ENCODE data around the gene RYR1.

RYR1 gene

GRCh38 chr19:38457202-38457601, 23.7 kb downstream of the RYR1 start:
- ChIA-PET CTCF (interaction anchor here (0.6 kb wide), 1 partner anchor 22 kb away, joined by 3 read pairs; no protein-coding TSS in a partner anchor), POLR2A (no interaction called here)

More at GRCh38 chr19:38457202-38457601, 23.7 kb downstream of the RYR1 start:
- Histone ChIP-seq H3K4me1 (ENCODE audit: control insufficient read depth, insufficient read depth, low read length) (no peaks in the 10 kb centered on the region), H3K4me3 (ENCODE audit: low read depth, low read length) (no peak overlapping the region), H3K36me3 (ENCODE audit: control insufficient read depth in 2 of 2, insufficient read depth in 1 of 2, low read length in 2 of 2) (no peaks in the 10 kb centered on the region), H3K27ac (ENCODE audit: extremely low read depth, low read depth, low read length) (no peak overlapping the region), H3K9me3 (ENCODE audit: control insufficient read depth, insufficient read depth, low read depth, low read length) (no peaks in the 10 kb centered on the region)
- TF ChIP-seq ZNF629 (tag by site-specific recombination; IDR thresholded peaks at IDR 0.05) (no peak), ZNF157 (tag by site-specific recombination; IDR thresholded peaks at IDR 0.05) (no peak), ZNF248 (tag by site-specific recombination; IDR thresholded peaks at IDR 0.05) (peak; percentile 29; the same call in 1 of the 2 replicates), BCL11A (tag by site-specific recombination; IDR thresholded peaks at IDR 0.05; ENCODE audit: low read depth) (peak; percentile 90), ZNF239 (tag by site-specific recombination; IDR thresholded peaks at IDR 0.05) (no peak), ZNF555 (tag by site-specific recombination; conservative IDR thresholded peaks at IDR 0.05) (no peak), MYNN (tag by site-specific recombination; IDR thresholded peaks at IDR 0.05; ENCODE audit: borderline replicate concordance) (no peak), KLF10 (tag by site-specific recombination; IDR thresholded peaks at IDR 0.05) (no peak), ZNF518A (tag by site-specific recombination; conservative IDR thresholded peaks at IDR 0.05; ENCODE audit: low read depth) (no peak), ZNF324 (tag by site-specific recombination; IDR thresholded peaks at IDR 0.05) (no peak), ZBTB17 (tag by site-specific recombination; IDR thresholded peaks at IDR 0.05) (no peak), BCL11B (tag by site-specific recombination; IDR thresholded peaks at IDR 0.05; ENCODE audit: low read depth) (peak; percentile 94), TRIM28 (IDR thresholded peaks at IDR 0.05; ENCODE audit: borderline replicate concordance, low read length) (no peak), ZBTB21 (tag by site-specific recombination; IDR thresholded peaks at IDR 0.05) (no peak), ZNF274 (IDR thresholded peaks at IDR 0.05; ENCODE audit: low read length) (no peak), ZNF274 (tag by site-specific recombination; IDR thresholded peaks at IDR 0.05; ENCODE audit: borderline replicate concordance) (0 out of 2 replicates have a peak, but pooled peaks have one; percentile 45), SP7 (tag by site-specific recombination; IDR thresholded peaks at IDR 0.05) (no peak), BCL6B (tag by site-specific recombination; IDR thresholded peaks at IDR 0.05) (peak; percentile 6; the same call in 1 of the 2 replicates), PRDM1 (tag by site-specific recombination; IDR thresholded peaks at IDR 0.05) (peak; percentile 44; the same call in 1 of the 2 replicates), ZNF600 (tag by site-specific recombination; IDR thresholded peaks at IDR 0.05) (no peak), ZNF341 (tag by site-specific recombination; IDR thresholded peaks at IDR 0.05; ENCODE audit: low read depth) (peak; percentile 42), ZBTB48 (tag by site-specific recombination; IDR thresholded peaks at IDR 0.05) (peak; percentile 38; the same call in 1 of the 2 replicates)
- TF ChIP-seq, protein P1, sequence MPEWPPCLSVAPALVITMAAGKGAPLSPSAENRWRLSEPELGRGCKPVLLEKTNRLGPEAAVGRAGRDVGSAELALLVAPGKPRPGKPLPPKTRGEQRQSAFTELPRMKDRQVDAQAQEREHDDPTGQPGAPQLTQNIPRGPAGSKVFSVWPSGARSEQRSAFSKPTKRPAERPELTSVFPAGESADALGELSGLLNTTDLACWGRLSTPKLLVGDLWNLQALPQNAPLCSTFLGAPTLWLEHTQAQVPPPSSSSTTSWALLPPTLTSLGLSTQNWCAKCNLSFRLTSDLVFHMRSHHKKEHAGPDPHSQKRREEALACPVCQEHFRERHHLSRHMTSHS (tag by site-specific recombination; IDR thresholded peaks at IDR 0.05): no peak
- TF ChIP-seq, protein P2, sequence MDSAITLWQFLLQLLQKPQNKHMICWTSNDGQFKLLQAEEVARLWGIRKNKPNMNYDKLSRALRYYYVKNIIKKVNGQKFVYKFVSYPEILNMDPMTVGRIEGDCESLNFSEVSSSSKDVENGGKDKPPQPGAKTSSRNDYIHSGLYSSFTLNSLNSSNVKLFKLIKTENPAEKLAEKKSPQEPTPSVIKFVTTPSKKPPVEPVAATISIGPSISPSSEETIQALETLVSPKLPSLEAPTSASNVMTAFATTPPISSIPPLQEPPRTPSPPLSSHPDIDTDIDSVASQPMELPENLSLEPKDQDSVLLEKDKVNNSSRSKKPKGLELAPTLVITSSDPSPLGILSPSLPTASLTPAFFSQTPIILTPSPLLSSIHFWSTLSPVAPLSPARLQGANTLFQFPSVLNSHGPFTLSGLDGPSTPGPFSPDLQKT (IDR thresholded peaks at IDR 0.05; ENCODE audit: borderline replicate concordance, low read depth, low read length): no peak
- TF ChIP-seq, protein P3, sequence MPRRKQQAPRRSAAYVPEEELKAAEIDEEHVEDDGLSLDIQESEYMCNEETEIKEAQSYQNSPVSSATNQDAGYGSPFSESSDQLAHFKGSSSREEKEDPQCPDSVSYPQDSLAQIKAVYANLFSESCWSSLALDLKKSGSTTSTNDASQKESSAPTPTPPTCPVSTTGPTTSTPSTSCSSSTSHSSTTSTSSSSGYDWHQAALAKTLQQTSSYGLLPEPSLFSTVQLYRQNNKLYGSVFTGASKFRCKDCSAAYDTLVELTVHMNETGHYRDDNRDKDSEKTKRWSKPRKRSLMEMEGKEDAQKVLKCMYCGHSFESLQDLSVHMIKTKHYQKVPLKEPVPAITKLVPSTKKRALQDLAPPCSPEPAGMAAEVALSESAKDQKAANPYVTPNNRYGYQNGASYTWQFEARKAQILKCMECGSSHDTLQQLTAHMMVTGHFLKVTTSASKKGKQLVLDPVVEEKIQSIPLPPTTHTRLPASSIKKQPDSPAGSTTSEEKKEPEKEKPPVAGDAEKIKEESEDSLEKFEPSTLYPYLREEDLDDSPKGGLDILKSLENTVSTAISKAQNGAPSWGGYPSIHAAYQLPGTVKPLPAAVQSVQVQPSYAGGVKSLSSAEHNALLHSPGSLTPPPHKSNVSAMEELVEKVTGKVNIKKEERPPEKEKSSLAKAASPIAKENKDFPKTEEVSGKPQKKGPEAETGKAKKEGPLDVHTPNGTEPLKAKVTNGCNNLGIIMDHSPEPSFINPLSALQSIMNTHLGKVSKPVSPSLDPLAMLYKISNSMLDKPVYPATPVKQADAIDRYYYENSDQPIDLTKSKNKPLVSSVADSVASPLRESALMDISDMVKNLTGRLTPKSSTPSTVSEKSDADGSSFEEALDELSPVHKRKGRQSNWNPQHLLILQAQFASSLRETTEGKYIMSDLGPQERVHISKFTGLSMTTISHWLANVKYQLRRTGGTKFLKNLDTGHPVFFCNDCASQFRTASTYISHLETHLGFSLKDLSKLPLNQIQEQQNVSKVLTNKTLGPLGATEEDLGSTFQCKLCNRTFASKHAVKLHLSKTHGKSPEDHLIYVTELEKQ (tag by site-specific recombination; IDR thresholded peaks at IDR 0.05; ENCODE audit: borderline replicate concordance): no peak
- TF ChIP-seq, protein P4, sequence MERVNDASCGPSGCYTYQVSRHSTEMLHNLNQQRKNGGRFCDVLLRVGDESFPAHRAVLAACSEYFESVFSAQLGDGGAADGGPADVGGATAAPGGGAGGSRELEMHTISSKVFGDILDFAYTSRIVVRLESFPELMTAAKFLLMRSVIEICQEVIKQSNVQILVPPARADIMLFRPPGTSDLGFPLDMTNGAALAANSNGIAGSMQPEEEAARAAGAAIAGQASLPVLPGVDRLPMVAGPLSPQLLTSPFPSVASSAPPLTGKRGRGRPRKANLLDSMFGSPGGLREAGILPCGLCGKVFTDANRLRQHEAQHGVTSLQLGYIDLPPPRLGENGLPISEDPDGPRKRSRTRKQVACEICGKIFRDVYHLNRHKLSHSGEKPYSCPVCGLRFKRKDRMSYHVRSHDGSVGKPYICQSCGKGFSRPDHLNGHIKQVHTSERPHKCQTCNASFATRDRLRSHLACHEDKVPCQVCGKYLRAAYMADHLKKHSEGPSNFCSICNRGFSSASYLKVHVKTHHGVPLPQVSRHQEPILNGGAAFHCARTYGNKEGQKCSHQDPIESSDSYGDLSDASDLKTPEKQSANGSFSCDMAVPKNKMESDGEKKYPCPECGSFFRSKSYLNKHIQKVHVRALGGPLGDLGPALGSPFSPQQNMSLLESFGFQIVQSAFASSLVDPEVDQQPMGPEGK (tag by site-specific recombination; IDR thresholded peaks at IDR 0.05): no peak

Data from HEK293 (cell line).